ENCODE data around the gene EPN2. TPM values are rescaled to one million over a fixed set of nuclear protein-coding genes. Genes with fewer than 3 reads are reported as not detected.

EPN2 gene
- total RNA-seq, 2 experiments from 2014 or later, result 11.9 to 12.3 TPM

- H3K9me3 ChIP-seq (ENCODE audit: control insufficient read depth in 1 of 2, insufficient read depth in 1 of 2, low read length in 2 of 2), result no peaks in the 10 kb centered on the region
- Mint-ChIP-seq H3K27ac (no peak overlapping the region), H3K36me3 (ENCODE audit: low read depth) (no peaks in the 10 kb centered on the region), H3K4me3 (no peak overlapping the region), H3K27me3 (peaks cover 28% of the 10 kb centered on the region), H3K4me1 (ENCODE audit: low read depth) (no peaks in the 10 kb centered on the region), H3K9me3 (no peaks in the 10 kb centered on the region)
- H3K4me1 ChIP-seq (ENCODE audit: insufficient read depth, low read length), result no peaks in the 10 kb centered on the region
- ChIA-PET CTCF (no interaction called here), POLR2A (no interaction called here)
- intact Hi-C loops (cut with DNase I, micrococcal nuclease), result no loop called here
- no peak overlapping the region for H3K4me3 ChIP-seq (ENCODE audit: low read length)
- H3K36me3 ChIP-seq (ENCODE audit: insufficient read depth, low read length), result no peaks in the 10 kb centered on the region
- no peak for TF ChIP-seq CTCF (IDR thresholded peaks at IDR 0.05)
- DNase-seq (no peak), ATAC-seq (ENCODE audit: poor library complexity) (no peak)
- no peaks in the 10 kb centered on the region for H3K27me3 ChIP-seq (ENCODE audit: control insufficient read depth in 1 of 2, insufficient read depth in 2 of 2, low read length in 2 of 2)
- no peak overlapping the region for H3K27ac ChIP-seq (ENCODE audit: low read depth in 1 of 2, low read length in 2 of 2)
These were observed 11.9 kb downstream of the EPN2 start for GRCh38 chr17:19248928-19249574.

- no peaks in the 10 kb centered on the region for H3K4me1 Mint-ChIP-seq (ENCODE audit: low read depth)
- ATAC-seq (ENCODE audit: poor library complexity) (no peak), DNase-seq (no peak)
- TF ChIP-seq CTCF (IDR thresholded peaks at IDR 0.05), result no peak
- H3K9me3 ChIP-seq (ENCODE audit: control insufficient read depth in 1 of 2, insufficient read depth in 1 of 2, low read length in 2 of 2), result no peaks in the 10 kb centered on the region
- no peaks in the 10 kb centered on the region for H3K27me3 ChIP-seq (ENCODE audit: control insufficient read depth in 1 of 2, insufficient read depth in 2 of 2, low read length in 2 of 2)
- intact Hi-C loops (cut with DNase I, micrococcal nuclease), result no loop called here
- no peaks in the 10 kb centered on the region for H3K9me3 Mint-ChIP-seq
- no peak overlapping the region for H3K4me3 ChIP-seq (ENCODE audit: low read length)
- no peaks in the 10 kb centered on the region for H3K4me1 ChIP-seq (ENCODE audit: insufficient read depth, low read length)
- ChIA-PET CTCF (no interaction called here), POLR2A (no interaction called here)
- H3K27me3 Mint-ChIP-seq, result peaks cover 30% of the 10 kb centered on the region
- H3K36me3 ChIP-seq (ENCODE audit: insufficient read depth, low read length), result no peaks in the 10 kb centered on the region
- H3K27ac ChIP-seq (ENCODE audit: low read depth in 1 of 2, low read length in 2 of 2), result no peak overlapping the region
- H3K27ac Mint-ChIP-seq, result no peak overlapping the region
- no peak overlapping the region for H3K4me3 Mint-ChIP-seq
- no peaks in the 10 kb centered on the region for H3K36me3 Mint-ChIP-seq (ENCODE audit: low read depth)
These were observed 12.5 kb downstream of the EPN2 start for GRCh38 chr17:19249681-19250080.

GRCh38 chr17:19250421-19251173 lies 13.4 kb downstream of the EPN2 start:
- peaks cover 35% of the 10 kb centered on the region for H3K27me3 Mint-ChIP-seq
- H3K4me1 ChIP-seq (ENCODE audit: insufficient read depth, low read length), result no peaks in the 10 kb centered on the region
- no peak overlapping the region for H3K27ac Mint-ChIP-seq
- no peak for TF ChIP-seq CTCF (IDR thresholded peaks at IDR 0.05)
- no peak for DNase-seq
- no peak for ATAC-seq (ENCODE audit: poor library complexity)
- no peaks in the 10 kb centered on the region for H3K9me3 Mint-ChIP-seq
- CTCF ChIA-PET, result interaction anchor here (1.2 kb wide), 1 partner anchor 112 kb away, joined by 3 read pairs; no protein-coding TSS in a partner anchor
- H3K27me3 ChIP-seq (ENCODE audit: control insufficient read depth in 1 of 2, insufficient read depth in 2 of 2, low read length in 2 of 2), result no peaks in the 10 kb centered on the region
- H3K36me3 ChIP-seq (ENCODE audit: insufficient read depth, low read length), result no peaks in the 10 kb centered on the region
- intact Hi-C loops (cut with DNase I, micrococcal nuclease), result no loop called here
- H3K4me3 Mint-ChIP-seq, result no peak overlapping the region
- no peaks in the 10 kb centered on the region for H3K4me1 Mint-ChIP-seq (ENCODE audit: low read depth)
- H3K36me3 Mint-ChIP-seq (ENCODE audit: low read depth), result no peaks in the 10 kb centered on the region
- POLR2A ChIA-PET, result no interaction called here
- no peak overlapping the region for H3K4me3 ChIP-seq (ENCODE audit: low read length)
- no peaks in the 10 kb centered on the region for H3K9me3 ChIP-seq (ENCODE audit: control insufficient read depth in 1 of 2, insufficient read depth in 1 of 2, low read length in 2 of 2)
- no peak overlapping the region for H3K27ac ChIP-seq (ENCODE audit: low read depth in 1 of 2, low read length in 2 of 2)
